ENCODE results near the gene KDF1.
"Not testable (repeated sequence)": the region's sequence is repeated elsewhere in the genome, so short reads cannot be mapped to it uniquely, and the experiment has no call there.

KDF1 gene

DNA sequence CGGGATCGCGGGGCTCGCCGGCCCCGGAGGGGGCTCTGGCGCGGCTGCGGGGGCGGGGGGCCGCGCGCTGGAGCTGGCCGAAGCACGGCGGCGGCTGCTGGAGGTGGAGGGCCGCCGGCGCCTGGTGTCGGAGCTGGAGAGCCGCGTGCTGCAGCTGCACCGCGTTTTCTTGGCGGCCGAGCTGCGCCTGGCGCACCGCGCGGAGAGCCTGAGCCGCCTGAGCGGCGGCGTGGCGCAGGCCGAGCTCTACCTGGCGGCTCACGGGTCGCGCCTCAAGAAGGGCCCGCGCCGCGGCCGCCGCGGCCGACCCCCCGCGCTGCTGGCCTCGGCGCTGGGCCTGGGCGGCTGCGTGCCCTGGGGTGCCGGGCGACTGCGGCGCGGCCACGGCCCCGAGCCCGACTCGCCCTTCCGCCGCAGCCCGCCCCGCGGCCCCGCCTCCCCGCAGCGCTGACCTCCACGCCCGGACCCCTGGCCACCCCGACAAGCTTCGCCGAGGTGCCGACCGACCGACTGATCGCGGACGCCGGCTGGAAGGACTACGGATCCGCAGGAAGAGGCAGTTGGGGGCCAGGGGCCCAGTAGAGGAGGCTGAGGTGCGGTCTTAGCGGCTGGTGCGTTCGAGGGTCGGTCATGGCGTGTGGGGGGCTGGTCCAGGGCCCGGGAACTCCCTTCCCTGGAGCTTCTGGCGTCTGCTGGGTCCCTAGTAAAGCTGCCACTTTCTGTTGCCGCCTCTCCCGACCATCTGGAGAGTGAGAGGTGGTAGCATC is 33.9 kb upstream of the KDF1 start:
- DNase-seq, result no peak

DNA sequence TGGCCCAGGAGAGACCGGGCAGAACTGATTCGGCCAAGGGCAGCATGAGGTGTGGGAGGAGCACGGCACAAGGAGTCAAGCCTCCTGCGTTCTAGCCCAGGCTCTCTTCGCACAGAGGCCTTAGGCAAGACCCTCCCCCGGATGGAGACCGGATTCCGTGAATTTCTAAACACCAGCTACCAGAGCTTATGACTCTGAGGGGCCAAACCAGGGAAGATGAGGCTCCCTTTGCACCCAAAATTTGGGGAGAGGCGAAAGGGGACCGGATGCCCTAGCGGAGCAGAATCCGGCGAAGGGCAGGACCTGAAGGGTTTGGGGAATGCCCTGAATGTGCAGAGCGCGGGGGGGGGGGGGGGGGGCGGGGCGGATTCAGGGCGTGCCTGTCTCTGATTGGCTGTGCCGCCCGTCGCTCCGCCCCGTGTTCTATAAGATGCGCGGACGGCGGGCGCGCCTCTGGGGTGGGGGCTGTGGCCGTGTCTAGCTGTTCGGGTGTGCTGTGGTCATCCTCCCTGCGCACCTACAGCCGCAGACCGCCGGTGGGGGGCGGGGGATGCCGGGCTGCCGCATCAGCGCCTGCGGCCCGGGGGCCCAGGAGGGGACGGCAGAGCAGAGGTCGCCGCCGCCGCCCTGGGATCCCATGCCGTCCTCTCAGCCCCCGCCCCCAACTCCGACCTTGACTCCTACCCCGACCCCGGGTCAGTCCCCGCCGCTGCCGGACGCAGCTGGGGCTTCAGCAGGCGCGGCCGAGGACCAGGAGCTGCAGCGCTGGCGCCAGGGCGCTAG is 33.2 kb upstream of the KDF1 start, which contains the start of gene TRNP1:
TRNP1 (plus strand) TSS at position 456 of the 783 bp plus-strand sequence; CDS start at position 551, 95 bp downstream.
- DNase-seq, result peak; percentile 76

DNA sequence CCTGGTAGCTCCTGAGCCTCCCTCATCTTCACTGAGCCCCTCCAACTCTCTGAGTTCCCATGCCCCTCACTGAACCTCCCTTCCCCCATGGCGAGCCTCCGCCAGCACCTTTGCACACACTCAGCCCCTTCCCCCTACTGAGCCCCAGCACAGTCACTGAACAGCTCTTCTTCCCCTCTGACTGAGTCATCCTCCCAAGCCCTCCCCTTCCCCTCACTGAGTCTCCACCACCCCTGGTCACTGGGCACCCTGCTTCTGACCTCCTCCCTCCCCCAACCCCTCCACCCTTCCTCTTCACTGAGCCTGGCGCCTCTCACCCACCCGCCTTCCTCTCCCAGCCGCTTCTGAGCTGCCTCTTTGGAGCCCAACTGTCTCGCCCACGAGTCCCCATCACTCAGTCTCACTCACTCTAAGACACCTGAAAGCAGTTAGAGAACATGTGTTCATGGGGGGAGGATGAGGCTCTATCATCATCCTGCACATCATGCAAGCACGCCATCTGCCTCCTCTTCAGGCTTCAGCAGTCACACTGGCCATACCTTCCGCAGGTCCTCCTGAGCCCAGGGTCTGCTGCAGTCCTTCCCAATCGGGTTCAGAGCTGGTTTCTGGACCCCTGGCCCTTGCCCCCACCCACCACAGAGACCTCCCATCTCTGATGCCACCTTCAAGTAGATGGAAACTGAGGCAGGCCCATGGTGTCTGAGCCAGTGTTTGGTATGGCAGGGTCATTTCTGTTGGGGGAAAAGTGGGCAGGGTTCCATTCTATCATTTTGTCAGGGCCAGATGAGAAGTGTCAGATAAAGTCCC is 31.2 kb upstream of the KDF1 start:
- DNase-seq, result no peak

DNA sequence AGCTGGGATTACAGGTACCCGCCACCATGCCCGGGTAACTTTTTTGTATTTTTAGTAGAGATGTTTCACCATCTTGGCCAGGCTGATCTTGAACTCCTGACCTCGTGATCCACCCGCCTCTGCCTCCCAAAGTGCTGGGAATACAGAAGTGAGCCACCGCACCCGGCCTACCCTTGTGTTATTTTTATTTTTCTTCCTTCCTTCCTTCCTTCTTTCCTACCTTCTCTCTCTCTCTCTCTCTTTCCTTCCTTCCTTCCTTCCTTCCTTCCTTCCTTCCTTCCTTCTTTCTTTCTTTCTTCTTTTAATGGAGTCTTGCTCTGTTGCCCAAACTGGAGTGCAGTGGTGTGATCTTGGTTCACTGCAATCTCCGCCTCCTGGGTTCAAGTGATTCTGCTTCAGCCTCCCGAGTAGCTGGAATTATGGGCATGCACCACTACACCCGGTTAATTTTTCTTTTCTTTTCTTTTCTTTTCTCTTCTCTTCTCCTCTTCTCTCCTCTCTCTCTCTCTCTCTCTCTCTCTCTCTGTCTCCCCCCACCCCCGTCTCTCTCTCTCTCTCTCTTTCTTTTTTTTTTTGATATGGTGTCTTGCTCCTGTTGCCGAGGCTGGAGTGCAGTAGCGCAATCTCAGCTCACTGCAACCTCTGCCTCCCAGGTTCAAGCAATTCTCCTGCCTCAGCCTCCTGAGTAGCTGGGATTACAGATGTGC is 29.3 kb upstream of the KDF1 start:
- not testable (repeated sequence) for DNase-seq

DNA sequence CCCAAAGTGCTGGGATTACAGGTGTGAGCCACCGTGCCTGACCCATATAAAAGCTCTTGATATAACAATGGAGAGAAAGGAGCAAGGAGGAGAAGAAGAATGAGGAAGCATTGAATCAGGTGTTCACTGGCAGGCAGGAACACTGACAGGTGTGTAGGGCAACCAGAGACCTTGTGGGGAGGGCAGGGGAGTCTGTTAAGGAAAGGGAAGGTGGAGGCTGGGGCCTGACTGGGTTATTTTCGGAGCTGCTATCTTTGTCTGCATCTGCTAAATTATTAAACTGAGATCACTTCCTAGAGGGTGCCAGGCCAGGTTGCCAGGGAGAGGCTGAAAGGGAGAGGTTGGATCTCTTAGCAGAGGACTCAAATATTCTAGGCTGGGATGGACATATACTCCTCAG is 26.4 kb upstream of the KDF1 start:
- DNase-seq, result no peak

DNA sequence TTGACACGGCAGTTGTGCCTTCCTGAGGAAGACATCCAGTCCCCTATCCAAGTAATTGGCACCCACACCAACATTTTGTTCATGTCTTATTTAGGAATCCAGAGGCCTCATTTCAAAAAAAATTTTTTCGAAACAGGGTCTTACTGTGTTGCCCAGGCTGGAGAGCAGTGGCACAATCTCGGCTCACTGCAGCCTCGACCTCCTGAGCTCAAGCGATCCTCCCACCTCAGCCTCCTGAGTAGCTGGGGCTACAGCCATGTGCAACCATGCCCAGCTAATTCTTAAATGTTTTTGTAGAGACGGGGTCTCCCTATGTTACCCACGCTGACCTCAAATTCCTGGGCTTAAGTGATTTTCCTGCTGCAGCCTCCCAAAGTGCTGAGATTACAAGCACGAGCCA is 24.0 kb upstream of the KDF1 start:
- no peak for DNase-seq

DNA sequence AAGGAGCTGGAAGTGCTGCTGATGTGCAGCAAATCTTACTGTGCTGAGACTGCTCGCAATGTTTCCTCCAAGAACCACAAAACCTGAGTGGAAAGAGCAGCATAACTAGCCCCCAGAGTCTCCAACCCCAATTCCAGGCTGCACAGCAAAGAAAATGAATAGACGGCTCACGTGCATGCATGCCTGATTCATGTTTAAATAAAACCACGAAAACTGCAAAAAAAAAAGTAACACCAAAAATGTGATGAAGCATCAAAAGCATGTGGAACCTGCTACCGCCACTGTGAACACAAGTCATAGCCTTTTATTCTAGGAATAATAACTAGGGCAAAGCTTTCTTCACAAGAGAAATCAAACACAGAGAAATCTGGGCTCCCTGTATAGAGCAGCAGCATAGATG is 23.6 kb upstream of the KDF1 start:
- no peak for DNase-seq

DNA sequence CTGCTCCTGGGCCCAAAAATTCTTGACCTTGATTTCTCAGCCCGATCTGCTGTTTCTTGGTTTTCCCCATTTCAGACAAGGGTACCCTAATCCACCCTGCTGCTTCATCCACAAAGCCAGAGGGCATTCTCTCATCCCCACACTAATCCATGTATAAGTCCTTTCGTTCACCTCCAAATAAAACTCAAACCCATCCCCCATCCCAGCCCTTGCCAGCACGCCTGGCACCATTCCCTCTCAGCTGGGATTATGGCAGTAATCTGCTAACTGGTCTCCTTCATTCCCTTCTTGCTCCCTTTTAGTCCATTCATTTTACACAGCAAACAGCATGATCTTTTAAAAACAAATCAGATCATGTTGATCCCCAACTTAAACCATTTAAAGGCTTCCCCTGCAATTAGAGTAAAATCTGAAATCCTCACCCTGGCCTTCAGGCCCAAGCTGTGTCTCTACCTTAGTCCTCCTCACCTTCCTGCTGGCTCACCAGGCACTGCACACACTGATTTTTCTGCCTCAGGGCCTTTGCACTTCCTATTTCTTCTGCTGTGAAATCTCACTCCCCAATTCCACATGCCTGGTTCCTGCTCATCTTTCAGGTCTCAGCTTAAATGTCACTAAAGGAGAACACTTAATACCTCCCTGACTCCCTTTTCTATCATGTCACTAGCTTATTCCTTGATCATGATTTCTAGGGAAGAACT is 21.0 kb upstream of the KDF1 start:
- no peak for DNase-seq

DNA sequence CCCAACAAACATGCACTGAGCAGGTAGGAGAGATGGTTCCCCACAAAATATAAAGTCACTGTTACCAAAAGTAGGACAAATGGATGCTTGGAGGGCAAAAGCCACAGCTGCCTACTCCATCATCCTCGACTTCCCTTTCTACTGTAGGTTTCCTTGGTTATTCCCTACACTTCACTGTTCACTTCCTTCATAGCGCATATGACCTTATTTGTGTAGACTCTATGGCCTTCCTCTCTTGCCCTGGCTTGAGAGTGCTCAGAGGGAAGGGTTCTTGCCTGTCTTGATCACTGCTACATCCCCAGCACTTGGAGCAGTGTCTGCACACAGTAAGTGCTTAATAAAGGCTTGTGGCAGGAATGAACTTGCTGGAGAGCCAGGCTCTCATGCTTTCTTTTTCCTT is 18.6 kb upstream of the KDF1 start:
- DNase-seq, result no peak

DNA sequence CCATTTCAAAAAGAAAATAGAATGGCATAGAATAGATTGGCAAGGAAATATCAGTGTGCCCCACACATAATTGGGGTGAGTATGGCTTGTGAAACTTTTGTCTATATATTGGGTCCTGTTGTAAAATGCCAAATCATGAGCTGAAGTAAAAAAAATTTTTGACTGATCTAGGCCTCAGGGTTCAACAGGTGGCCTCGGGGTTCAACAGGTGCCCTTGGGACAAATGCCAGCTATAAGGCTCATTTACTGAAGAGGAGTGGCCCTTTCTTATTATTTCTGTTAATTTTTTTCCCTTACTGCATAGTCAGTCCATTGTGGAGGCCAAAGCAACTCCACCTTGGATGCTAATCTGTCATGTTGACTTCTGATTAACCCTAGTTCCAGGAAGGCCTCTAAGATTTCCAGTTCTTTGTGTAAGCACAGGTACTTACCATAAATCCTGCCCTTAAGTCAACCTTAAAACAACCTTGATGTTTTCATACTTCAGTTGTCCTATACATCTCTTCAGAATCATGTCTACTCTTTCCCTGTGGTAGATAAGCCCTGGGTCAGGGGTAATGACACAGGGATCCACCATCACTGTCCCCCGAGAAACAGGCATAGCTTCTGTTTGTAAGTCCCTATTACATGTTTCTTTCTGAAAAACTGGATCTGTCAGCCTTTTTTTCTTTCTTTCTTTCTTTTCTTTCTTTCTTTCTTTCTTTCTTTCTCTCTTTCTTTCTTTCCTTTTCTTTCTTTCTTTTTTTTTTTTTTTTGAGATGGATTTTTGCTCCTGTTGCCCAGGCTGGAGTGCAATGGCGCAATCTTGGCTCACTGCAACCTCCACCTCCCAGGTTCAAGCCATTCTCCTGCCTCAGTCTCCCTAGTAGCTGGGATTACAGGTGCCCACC is 16.6 kb upstream of the KDF1 start:
- DNase-seq, result no peak

DNA sequence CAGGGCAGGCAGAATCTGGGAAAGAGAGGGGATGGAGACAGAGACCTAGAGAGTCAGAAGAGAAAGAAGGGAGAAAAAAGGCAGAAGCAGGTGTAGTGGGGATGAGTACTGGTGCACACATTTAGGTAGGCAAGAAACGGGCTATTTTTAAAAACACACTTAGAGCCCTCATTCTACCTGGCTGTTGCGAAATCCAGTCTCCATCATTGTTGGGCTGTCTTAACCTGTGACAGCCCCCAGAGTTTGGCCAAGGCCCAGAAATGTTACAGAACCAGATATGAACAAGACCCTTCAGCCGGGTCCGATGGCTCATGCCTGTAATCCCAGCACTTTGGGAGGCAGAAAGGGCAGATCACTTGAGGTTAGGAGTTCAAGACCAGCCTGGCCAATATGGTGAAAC is 12.6 kb upstream of the KDF1 start:
- DNase-seq, result no peak

DNA sequence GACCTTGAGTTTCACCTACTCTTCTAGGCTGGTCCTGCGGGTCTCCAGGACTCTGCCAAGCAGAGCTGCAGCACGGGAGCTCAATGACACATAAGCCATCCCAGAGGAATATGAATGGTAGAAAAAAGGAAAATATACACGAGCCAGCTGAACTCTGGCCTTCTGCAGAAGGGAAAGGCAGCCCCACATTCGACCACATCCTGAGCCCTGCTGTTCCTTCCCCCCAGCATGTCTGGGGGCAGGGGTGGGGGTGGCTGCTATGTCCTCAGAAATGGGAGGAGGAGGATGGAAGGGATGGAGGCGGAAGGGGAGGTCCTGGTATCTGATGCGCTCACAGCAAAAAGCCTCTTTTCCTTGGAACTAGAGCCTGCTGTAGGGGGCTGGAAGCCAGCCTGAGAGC is 12.1 kb upstream of the KDF1 start:
- no peak for DNase-seq

DNA sequence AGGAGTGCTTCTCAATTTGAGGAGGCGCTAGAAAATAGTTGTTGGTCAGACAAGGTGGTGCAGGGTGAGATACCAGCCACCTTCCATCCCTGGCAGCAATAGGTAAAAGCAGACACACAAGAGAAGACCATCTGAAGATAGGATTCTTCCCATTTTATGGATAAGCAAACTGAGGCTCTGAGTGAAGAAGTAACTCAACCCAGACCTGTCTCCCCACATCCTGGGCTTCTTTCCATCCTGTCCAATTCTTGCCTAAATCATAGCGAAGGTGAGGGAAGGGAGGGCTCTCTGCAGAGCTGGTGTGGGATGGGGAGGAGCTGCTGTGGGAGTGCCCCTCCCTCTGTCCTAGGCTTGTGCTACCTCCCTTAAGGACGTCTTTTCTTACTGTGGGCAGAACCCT is 11.3 kb upstream of the KDF1 start:
- no peak for DNase-seq

DNA sequence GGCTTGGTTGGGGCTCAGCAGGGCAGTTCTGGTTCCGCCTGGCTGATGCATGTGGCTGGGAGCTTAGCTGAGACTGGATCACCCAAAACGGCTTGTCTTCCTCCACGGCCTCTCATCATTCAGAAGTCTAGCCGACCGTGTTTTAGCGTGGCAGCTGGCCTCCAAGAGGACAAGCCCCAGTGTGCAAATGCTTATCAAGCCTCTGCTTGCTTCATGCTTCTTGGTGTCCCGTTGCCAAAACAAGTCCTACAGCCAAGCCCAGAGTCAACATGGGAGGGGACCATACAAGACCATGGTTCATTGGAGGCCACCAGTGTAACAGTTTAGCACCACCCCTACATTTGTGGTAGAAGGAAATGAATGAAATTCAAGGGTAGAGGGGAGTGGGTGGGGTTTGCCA is 10.5 kb upstream of the KDF1 start:
- no peak for DNase-seq

DNA sequence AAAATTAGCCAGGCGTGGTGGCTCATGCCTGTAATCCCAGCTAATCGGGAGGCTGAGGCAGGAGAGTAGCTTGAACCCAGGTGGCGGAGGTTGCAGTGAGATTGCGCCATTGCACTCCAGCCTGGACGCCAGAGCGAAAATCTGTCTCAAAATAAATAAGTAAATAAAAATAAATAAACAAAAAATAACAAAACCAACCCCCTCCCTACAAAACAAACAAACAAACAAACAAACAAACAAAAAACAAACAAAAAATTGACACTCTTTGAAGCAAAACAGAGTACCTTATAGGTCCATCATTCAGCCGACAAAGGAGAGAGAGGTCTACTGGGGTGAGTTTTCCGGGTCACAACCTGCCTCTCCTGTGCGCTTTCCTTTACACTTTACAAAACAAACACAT is 5.4 kb upstream of the KDF1 start:
- no peak for DNase-seq

DNA sequence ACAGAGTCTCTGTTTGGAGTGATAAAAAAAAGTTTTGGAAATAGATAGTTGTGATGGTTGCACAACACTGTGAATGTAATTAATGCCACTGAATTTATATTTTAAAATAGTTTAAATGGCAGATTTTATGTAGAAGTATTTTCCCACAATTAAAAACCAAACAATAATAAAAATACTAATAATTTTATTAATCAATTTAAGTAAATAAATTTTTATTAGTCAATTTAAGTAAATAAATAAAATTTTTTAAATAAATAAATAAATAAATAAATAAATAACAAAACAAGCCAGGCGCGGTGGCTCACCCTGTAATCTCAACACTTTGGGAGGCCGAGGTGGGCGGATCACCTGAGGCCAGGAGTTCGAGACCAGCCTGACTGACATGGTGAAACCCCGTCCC is 4.9 kb upstream of the KDF1 start:
- DNase-seq, result no peak

DNA sequence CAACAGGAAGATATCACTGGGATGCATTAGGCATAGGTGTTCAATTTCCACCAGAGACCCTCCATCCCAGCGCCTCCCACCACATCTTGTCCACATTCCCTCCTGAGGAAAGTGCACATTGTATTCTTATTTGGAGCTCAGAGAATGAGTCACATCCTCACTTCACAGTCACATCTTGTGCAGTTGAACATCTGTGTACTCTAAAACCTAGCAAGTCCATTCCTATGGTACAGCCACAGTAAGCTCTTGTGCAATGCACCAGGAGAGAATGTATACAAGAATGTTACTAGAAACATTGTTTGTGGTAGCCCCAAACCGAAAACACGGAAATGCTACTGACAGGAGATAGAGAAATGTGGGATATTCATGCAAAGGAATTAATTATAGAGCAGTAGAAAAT is 1.6 kb upstream of the KDF1 start:
- DNase-seq, result no peak

DNA sequence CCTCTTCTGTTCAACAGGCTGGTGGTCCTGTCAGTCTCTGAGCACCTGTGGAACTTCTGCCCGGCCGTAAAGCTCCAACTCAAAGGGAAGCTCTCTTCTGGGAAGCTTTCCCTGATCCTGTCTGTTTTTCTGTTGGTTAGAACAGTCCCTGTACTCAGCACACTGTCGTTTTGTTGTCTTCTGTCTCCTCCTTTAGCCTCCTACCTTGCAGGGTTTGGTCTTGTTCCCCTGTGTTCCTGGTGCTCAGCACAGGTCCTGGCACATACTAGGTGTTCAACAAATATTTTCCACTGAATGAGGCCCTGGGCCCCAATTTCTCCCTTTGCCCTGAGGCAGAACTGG is 328 bp upstream of the KDF1 start:
- no peak for DNase-seq

DNA sequence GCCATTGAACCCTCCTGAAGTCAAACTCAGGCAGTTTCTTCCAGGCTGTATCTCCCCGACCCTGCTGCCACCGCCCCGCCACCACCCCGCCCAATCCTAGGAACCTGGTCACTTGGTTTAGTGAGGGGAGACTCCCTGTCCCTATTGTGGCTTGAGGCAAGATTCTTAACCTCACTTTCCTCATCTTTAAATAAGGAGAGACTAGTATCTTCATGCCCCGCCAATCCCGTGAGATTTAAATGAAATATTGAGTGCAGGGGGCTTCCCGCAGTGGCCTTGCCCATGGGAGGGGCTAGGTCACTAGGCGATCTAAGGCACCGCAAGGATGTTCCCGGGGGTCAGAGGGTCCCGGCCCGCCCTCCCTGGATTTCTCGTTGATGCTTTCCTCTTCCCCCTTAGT is 998 bp downstream of the KDF1 start:
- DNase-seq, result no peak

DNA sequence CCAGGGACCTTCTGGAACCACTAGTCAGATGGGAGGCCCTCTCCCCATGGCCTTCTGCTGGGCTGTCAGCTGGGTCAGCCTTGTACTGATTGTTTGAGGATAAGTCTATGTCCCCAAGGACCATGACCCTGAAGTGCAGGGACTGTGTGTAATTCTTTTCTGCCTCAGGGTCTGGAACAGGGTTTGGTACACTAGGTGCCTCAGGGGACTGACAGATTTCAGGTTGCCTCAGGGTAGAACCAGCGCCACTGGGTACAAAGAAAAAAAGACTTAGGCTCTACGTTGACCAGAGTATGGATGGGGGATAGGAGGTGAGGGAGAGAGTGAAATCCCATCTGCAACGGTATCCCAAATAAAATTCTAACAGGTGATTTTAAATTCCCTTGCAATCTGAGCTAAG is 3.0 kb downstream of the KDF1 start:
- DNase-seq, result no peak

DNA sequence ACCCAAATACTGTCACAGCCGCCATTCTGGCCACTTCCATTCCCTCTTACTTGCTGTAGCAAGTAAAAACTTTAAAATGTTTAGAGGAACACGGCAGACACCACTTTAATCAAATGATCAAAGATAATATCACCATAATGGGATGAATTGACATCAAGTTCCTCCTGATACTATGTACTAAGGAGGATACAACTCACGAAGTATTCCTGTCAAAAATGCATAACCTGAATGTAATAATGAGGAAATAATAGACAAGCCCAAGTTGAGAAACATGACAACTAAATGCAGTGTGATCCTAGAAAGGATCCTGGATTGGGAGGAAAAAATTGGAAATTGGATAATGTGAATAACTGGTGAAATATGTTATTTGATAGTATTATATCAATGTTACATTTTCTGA is 3.9 kb downstream of the KDF1 start:
- no peak for DNase-seq
